Activated CD4-positive, alpha-beta memory T cell treated with anti-CD3 and anti-CD28 coated beads for 36 hours (primary cell): ENCODE data around the gene ZNF581. TPM values are rescaled to one million over a fixed set of nuclear protein-coding genes. Genes with fewer than 3 reads are reported as not detected.

Experiments used
- CTCF ChIA-PET: fragments of 350-600 bp; sonication (Branson Sonifier 250); formaldehyde crosslinking; loops from one replicate; lab custom pipeline; 2021; ENCODE audit warnings: antibody characterized with exemption, inconsistent platforms; lab: Charles Lee
- POLR2A ChIA-PET: fragments of 350-600 bp; sonication (Branson Sonifier 250); formaldehyde crosslinking; loops from one replicate; lab custom pipeline; 2021; ENCODE audit warnings: antibody characterized with exemption; lab: Charles Lee
- DNase-seq: peaks from one replicate; pipeline ENCODE4 v3.0.0-alpha.2; 2020
- H3K27ac Mint-ChIP-seq: one replicate; pipeline ENCODE4 v1.8.0; 2021; ENCODE audit warnings: mixed read lengths
- H3K27me3 Mint-ChIP-seq: one replicate; pipeline ENCODE4 v1.8.0; 2021; ENCODE audit warnings: mixed read lengths
- H3K36me3 Mint-ChIP-seq: one replicate; pipeline ENCODE4 v1.8.0; 2021; ENCODE audit warnings: mixed read lengths
- H3K4me1 Mint-ChIP-seq: one replicate; pipeline ENCODE4 v1.8.0; 2021; ENCODE audit warnings: low read depth, mixed read lengths
- H3K4me3 Mint-ChIP-seq: one replicate; pipeline ENCODE4 v1.8.0; 2021; ENCODE audit warnings: mild to moderate bottlenecking, mixed read lengths
- H3K9me3 Mint-ChIP-seq: one replicate; pipeline ENCODE4 v1.8.0; 2021; ENCODE audit warnings: mixed read lengths
- intact Hi-C: fragments of 100-400 bp; cut with micrococcal nuclease; formaldehyde crosslinking; loops from one replicate; pipeline ENCODE4 v1.15.1; 2023
- total RNA-seq, 2 experiments: library from RNA; stranded (reverse); gene quantifications; one replicate each; pipeline ENCODE4 v1.2.3, GENCODE V29; 2021

The ZNF581 gene
- total RNA-seq, 2 experiments from 2014 or later, result 19.2 to 20.1 TPM

DNA sequence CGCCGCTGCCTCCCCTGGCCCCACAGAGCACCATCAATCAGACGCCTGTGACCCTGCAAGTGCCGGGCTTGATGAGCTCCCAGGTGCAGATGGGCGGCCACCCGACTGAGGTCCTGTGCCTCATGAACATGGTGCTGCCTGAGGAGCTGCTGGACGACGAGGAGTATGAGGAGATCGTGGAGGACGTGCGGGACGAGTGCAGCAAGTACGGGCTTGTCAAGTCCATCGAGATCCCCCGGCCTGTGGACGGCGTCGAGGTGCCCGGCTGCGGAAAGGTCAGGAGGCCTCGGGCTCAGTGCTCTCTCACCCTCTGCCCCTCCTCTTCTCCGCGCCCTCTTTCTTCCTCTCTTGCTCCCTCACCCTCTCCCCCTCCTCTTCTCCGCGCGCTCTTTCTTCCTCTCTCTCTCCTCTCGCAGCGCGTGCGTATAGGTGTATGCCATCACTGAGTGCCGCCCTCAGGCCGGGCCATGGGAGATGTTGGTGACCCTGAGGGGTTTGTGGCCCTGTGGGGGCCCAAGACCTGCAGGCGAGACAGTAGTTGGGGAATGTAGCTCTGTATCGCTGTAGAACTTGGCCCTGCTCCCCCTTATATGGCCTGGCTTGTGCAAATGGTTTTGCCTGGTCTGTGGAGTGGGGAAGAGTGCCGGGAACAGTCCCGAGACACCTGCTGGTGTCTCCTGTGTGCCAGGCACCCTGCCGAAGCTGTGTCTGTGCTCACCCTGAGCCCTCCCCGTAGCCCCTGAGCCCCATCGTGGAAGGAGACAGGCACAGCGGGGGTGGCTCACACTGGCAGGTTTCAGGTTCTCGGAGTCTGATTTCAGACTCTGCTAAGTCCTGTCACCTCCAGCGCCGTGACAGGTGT, 26.2 kb downstream of the ZNF581 start:
- Mint-ChIP-seq H3K27ac (no peak overlapping the region), H3K36me3 (peaks cover 46% of the 10 kb centered on the region), H3K9me3 (no peaks in the 10 kb centered on the region), H3K4me1 (peaks cover 21% of the 10 kb centered on the region), H3K27me3 (no peaks in the 10 kb centered on the region), H3K4me3 (no peak overlapping the region)
- intact Hi-C loops, result no loop called here
- DNase-seq, result no peak
- CTCF ChIA-PET, result no interaction called here
- POLR2A ChIA-PET, result no interaction called here

DNA sequence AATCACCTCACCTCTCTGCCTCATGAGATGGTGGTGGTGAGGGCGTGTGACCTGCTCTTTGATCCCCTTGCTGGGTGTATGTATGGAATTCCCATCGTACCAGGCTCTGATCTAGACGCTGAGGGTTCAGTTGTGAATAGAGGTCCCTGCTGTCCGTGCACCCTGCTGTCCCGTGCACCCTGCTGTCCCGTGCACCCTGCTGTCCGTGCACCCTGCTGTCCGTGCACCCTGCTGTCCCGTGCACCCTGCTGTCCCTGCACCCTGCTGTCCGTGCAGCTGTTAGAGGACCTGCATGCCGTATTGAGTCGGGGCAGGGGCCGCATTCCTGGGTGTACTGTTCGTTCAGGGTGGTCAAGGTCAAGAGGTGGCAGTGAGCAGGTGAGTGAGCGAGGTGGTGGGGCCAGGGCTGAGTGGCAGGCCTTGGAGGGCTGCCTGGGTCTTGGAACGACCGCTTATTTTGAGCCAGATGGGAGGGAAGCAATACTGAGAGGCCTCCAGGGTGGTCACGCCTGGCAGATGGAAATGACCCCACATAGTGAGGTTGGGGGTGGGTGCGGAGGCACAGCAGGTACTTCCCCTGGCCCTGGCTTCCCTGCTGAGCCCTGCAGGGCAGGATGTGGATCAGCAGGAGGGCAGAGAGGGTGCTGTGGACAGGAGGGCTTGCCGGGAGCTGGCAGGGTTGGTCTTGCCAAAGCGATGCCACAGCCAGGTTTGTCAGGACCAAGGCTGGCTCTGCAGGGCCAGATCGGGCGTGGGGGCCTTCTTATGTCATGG, 27.0 kb downstream of the ZNF581 start:
- intact Hi-C loops, result no loop called here
- ChIA-PET CTCF (interaction anchor here (1.0 to 2.1 kb wide), 4 partner anchors 10 to 38 kb away, joined by 4 to 23 read pairs (median 14); partner anchors contain the start of gene U2AF2), POLR2A (interaction anchor here (1.4 kb wide), 1 partner anchor 13 kb away, joined by 5 read pairs; no protein-coding TSS in a partner anchor)
- Mint-ChIP-seq H3K9me3 (no peaks in the 10 kb centered on the region), H3K27ac (no peak overlapping the region), H3K36me3 (peaks cover 43% of the 10 kb centered on the region), H3K27me3 (no peaks in the 10 kb centered on the region), H3K4me1 (peaks cover 21% of the 10 kb centered on the region), H3K4me3 (no peak overlapping the region)
- DNase-seq, result no peak

DNA sequence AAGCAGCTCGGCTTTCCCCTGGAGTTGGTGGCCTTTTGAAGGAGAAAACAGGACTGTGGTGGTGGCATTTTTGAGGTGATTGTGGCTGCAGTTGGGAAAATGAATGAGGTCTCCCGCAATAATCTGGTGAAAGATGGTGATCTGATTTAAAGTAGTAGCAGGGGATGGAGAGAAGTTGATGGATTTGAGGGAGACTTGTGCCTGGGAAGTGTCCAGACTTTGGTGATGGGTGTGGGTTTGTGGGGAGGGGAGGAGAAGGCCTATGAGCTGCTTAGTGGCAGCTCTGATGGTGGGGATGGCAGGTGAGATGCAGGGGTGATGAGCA, 27.6 kb downstream of the ZNF581 start:
- DNase-seq, result no peak
- CTCF ChIA-PET, result interaction anchor here (1.0 to 2.1 kb wide), 4 partner anchors 11 to 38 kb away, joined by 4 to 23 read pairs (median 14); partner anchors contain the start of gene U2AF2
- H3K27ac Mint-ChIP-seq, result no peak overlapping the region
- intact Hi-C loops, result no loop called here
- POLR2A ChIA-PET, result interaction anchor here (1.4 kb wide), 1 partner anchor 14 kb away, joined by 5 read pairs; no protein-coding TSS in a partner anchor
- peaks cover 26% of the 10 kb centered on the region for H3K4me1 Mint-ChIP-seq
- H3K4me3 Mint-ChIP-seq, result no peak overlapping the region
- H3K9me3 Mint-ChIP-seq, result no peaks in the 10 kb centered on the region
- H3K27me3 Mint-ChIP-seq, result no peaks in the 10 kb centered on the region
- peaks cover 41% of the 10 kb centered on the region for H3K36me3 Mint-ChIP-seq

DNA sequence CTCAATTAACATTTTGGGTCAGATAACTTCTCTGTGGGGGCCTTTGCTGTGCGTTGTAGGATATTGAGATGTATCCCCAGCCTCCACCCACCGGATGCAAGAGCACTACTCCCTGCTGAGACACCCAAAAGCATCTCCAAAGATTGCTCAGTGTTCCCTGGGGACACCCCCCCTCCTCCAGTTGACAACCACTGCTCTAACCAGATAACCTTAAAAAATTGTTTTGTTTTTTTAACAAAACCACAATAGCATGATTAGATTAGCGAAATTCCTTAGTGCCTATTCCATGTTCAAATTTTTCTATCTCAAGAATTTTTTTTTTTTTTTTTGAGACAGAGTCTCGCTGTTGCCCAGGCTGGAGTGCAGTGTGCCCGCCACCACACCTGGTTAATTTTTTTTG, 29.0 kb downstream of the ZNF581 start:
- H3K36me3 Mint-ChIP-seq, result peaks cover 37% of the 10 kb centered on the region
- H3K27me3 Mint-ChIP-seq, result no peaks in the 10 kb centered on the region
- CTCF ChIA-PET, result interaction anchor here (0.7 to 2.1 kb wide), 4 partner anchors 16 to 656 kb away, joined by 3 to 23 read pairs (median 14); partner anchors contain the start of gene U2AF2
- intact Hi-C loops, result no loop called here
- DNase-seq, result no peak
- peaks cover 40% of the 10 kb centered on the region for H3K4me1 Mint-ChIP-seq
- no peak overlapping the region for H3K27ac Mint-ChIP-seq
- H3K4me3 Mint-ChIP-seq, result no peak overlapping the region
- H3K9me3 Mint-ChIP-seq, result no peaks in the 10 kb centered on the region
- POLR2A ChIA-PET, result no interaction called here

DNA sequence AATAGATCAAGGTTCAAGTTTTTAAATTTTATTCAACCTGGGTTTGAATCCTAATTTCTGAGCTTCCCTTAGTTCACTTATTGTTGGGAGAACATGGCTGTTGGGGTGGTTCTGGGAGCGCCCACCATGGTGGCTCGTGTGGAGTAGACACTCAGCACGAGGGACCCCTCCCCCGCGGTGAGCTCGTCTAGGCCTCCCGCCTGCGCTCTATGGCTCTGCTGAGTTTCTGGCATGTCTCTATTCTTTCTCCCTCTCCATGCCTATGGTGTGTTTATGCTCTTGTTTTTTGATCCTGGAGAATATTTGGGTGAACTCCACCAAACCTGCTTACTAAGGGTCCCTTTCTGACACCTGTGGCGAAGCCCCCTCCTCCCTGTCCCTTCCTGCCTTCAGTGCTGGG, 30.0 kb downstream of the ZNF581 start:
- intact Hi-C loops, result no loop called here
- Mint-ChIP-seq H3K27ac (peak overlapping the region; percentile 55), H3K9me3 (no peaks in the 10 kb centered on the region), H3K4me3 (peak overlapping the region; percentile 21), H3K36me3 (peaks cover 37% of the 10 kb centered on the region), H3K27me3 (no peaks in the 10 kb centered on the region), H3K4me1 (peaks cover 48% of the 10 kb centered on the region)
- no peak for DNase-seq
- CTCF ChIA-PET, result interaction anchor here (1.1 kb wide), 1 partner anchor 41 kb away, joined by 6 read pairs; no protein-coding TSS in a partner anchor
- POLR2A ChIA-PET, result no interaction called here

DNA sequence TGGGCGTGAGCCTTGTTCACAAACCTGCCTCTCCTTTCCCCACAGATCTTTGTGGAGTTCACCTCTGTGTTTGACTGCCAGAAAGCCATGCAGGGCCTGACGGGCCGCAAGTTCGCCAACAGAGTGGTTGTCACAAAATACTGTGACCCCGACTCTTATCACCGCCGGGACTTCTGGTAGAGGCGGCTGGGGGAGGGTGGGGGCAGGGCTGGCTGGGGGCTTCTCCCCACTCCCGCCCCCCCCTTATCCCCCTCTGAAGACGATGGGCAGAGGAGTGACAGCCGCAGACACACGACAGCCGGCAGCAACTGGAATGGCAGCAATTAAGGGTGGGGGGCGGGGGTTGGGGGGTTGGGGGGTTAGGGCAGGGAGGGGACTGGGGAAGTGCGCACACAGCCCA, 30.4 kb downstream of the ZNF581 start:
- Mint-ChIP-seq H3K4me1 (peaks cover 51% of the 10 kb centered on the region), H3K36me3 (peaks cover 42% of the 10 kb centered on the region), H3K9me3 (no peaks in the 10 kb centered on the region), H3K4me3 (peak overlapping the region; percentile 21), H3K27me3 (no peaks in the 10 kb centered on the region), H3K27ac (peak overlapping the region; percentile 55)
- ChIA-PET CTCF (interaction anchor here (1.1 kb wide), 2 partner anchors 16 to 41 kb away, joined by 3 to 6 read pairs; no protein-coding TSS in a partner anchor), POLR2A (no interaction called here)
- intact Hi-C loops, result loop anchor here (2.0 kb wide), 1 partner anchor 39 kb away; no protein-coding TSS in a partner anchor
- DNase-seq, result no peak

DNA sequence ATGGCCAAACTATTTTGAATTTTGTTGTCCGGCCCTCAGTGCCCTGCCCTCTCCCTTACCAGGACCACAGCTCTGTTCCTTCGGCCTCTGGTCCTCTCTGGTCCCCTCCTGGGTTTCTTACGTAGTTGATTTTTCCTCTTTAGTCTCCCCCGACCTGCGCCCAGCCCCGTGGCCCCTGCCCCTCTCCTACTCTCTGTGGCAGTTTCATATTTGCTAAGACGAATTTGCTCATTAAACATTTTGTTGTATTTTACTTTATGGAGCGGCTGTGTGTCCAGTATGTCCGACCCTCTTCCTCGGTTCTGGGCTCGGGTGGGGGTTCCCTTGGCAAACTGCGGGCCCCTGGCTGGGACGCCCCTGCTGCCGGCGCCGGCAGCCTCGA, 31.0 kb downstream of the ZNF581 start:
- peaks cover 39% of the 10 kb centered on the region for H3K36me3 Mint-ChIP-seq
- no peak for DNase-seq
- peak overlapping the region; percentile 72 for H3K27ac Mint-ChIP-seq
- no peaks in the 10 kb centered on the region for H3K27me3 Mint-ChIP-seq
- no peaks in the 10 kb centered on the region for H3K9me3 Mint-ChIP-seq
- H3K4me3 Mint-ChIP-seq, result peak overlapping the region; percentile 56
- POLR2A ChIA-PET, result interaction anchor here (1.3 kb wide), 1 partner anchor 18 kb away, joined by 3 read pairs; no protein-coding TSS in a partner anchor
- intact Hi-C loops, result loop anchor here (2.0 kb wide), 1 partner anchor 40 kb away; no protein-coding TSS in a partner anchor
- H3K4me1 Mint-ChIP-seq, result peaks cover 53% of the 10 kb centered on the region
- CTCF ChIA-PET, result interaction anchor here (1.1 kb wide), 1 partner anchor 17 kb away, joined by 3 read pairs; no protein-coding TSS in a partner anchor

DNA sequence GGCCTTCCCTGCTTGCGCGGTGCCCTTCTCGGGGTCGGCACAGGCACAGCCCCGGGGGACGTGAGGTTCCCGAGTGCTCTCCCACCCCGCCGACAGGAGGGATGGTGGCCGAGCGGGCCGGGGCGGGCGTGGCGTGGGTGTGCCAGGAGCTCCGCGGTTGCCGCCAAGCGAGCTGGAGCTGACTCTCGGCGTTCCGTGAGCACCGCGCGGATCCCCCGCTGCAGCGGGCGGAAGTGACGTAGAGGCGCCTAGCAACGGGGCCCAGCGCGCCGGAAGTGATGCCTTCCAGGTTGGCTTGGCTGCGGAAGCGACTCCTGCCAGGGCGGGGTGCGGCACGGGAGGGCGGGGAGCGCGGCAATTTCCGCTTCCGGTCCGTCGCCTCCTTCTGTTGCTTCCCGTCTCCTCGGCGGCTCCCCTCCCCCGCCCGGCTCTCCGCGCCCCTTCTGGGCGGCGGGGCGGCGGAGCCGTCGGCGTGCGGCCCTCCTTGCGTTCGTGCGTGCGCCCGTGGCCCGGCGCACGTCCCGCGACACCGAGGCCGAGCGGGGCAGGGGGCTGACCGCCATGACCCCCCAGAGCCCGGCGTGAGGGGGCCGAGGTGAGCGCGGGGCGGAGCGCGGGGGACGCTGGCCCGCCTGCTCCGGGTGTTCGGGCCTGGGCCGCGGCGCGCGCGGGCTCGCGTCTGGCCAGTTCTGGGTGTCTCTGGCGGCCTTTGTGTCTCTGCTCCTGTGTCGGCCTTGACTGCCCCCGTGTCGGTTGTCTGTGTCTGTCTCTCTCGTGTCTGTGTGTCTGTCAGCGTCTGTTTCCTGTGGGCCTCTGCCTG, 31.6 kb downstream of the ZNF581 start, which contains the start of gene EPN1:
EPN1 (plus strand) TSS at position 386 of the 820 bp plus-strand sequence. CDS start 3,402 bp downstream, outside the sequence.
- Mint-ChIP-seq H3K36me3 (peaks cover 39% of the 10 kb centered on the region), H3K4me1 (peaks cover 59% of the 10 kb centered on the region), H3K27ac (peak within 1 kb of the TSS; percentile 86), H3K27me3 (no peaks in the 10 kb centered on the region), H3K9me3 (no peaks in the 10 kb centered on the region), H3K4me3 (peak within 1 kb of the TSS; percentile 90)
- POLR2A ChIA-PET, result interaction anchor here (1.3 kb wide), 1 partner anchor 18 kb away, joined by 3 read pairs; no protein-coding TSS in a partner anchor
- CTCF ChIA-PET, result interaction anchor here (1.1 kb wide), 1 partner anchor 17 kb away, joined by 3 read pairs; no protein-coding TSS in a partner anchor
- intact Hi-C loops, result loop anchor here (1.0 to 2.0 kb wide), 2 partner anchors 20 to 40 kb away; partner anchors contain the start of gene U2AF2
- peak; percentile 99 for DNase-seq

DNA sequence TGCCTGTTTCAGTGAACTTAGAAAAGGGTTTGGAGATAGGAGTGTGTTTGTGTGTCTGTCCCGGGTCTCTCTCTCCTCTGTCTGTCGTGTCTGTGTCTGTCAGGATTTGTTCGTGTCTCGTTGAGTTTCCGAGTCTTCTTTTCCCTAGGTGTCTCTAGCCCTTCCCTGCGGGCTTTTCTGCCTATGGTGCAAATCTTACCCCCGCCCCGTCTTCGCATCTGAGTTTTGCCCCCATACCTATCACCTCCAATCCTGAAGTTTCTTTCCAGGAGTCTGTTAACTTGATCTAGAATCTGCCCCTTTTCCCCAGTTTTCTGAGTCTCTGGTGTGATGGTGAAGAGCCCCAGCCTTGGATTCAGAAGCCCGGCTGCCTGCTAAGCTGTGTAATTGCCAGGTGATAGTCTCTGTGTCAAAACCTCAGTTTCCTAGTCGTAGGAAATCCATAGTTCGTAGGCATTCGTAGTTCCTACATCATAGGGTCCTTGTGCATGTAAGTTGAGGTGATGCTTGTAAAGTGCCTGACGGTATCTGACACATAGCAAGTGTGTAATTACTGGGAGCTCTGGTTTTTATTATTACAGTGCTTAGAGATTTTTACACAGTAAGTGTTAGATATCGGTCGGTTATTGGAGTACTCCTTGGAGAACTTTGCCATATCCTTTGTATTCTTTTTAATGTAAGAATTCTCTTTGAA, 32.4 kb downstream of the ZNF581 start:
- Mint-ChIP-seq H3K27me3 (no peaks in the 10 kb centered on the region), H3K4me1 (peaks cover 54% of the 10 kb centered on the region)
- intact Hi-C loops, result loop anchor here (1.0 to 2.0 kb wide), 2 partner anchors 21 to 41 kb away; partner anchors contain the start of gene U2AF2

DNA sequence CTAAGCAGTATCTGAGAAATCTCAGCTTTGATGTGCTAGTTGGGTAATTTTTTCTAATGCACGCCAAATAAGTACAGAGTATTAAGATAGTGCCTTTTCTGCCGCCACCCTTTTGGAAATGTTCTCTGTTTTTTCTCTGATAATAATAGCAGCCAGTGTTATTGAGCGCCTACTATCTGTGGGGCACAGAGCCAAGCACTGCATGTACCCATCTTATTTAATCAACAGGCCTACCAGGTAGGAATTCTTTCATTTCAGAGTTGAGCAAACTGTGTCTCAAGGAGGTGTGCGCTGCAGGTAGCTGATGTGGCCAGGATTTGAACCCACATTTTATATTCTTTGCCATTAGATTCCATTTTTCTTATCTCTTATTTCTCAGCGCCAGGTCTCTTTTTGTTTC, 32.9 kb downstream of the ZNF581 start:
- peaks cover 36% of the 10 kb centered on the region for H3K36me3 Mint-ChIP-seq
- peak overlapping the region; percentile 90 for H3K4me3 Mint-ChIP-seq
- no peak overlapping the region for H3K27ac Mint-ChIP-seq
- H3K4me1 Mint-ChIP-seq, result peaks cover 48% of the 10 kb centered on the region
- CTCF ChIA-PET, result interaction anchor here (1.0 to 1.2 kb wide), 3 partner anchors 27 to 44 kb away, joined by 3 to 4 read pairs (median 4); no protein-coding TSS in a partner anchor
- H3K27me3 Mint-ChIP-seq, result no peaks in the 10 kb centered on the region
- intact Hi-C loops, result no loop called here
- POLR2A ChIA-PET, result no interaction called here
- H3K9me3 Mint-ChIP-seq, result no peaks in the 10 kb centered on the region
- DNase-seq, result no peak

More for the DNA sequence above, 32.4 kb downstream of the ZNF581 start:
- DNase-seq, result no peak
- CTCF ChIA-PET, result interaction anchor here (1.0 to 1.2 kb wide), 3 partner anchors 28 to 43 kb away, joined by 3 to 4 read pairs (median 4); no protein-coding TSS in a partner anchor
- POLR2A ChIA-PET, result interaction anchor here (1.3 kb wide), 1 partner anchor 19 kb away, joined by 3 read pairs; no protein-coding TSS in a partner anchor
- H3K27ac Mint-ChIP-seq, result peak overlapping the region; percentile 86
- peak overlapping the region; percentile 90 for H3K4me3 Mint-ChIP-seq
- peaks cover 39% of the 10 kb centered on the region for H3K36me3 Mint-ChIP-seq
- no peaks in the 10 kb centered on the region for H3K9me3 Mint-ChIP-seq
